HG03571 (cell line): ENCODE data around the gene EXD3.

ENCODE experiments used
- ATAC-seq: cut with Tn5 transposase; IDR thresholded peaks from one replicate; pipeline ENCODE4 v1.9.1; 2021; ENCODE audit not compliant: unreplicated experiment

Gene EXD3

GRCh38 chr9:137367506-137368430 is 55.2 kb downstream of the EXD3 start:
- no peak for ATAC-seq

- ATAC-seq: no peak
These were observed 56.0 kb downstream of the EXD3 start for GRCh38 chr9:137366891-137367381.

- no peak for ATAC-seq
These were observed 56.5 kb downstream of the EXD3 start for GRCh38 chr9:137366445-137366810.

- no peak for ATAC-seq
These were observed 57.2 kb downstream of the EXD3 start for GRCh38 chr9:137365552-137366444.

DNA sequence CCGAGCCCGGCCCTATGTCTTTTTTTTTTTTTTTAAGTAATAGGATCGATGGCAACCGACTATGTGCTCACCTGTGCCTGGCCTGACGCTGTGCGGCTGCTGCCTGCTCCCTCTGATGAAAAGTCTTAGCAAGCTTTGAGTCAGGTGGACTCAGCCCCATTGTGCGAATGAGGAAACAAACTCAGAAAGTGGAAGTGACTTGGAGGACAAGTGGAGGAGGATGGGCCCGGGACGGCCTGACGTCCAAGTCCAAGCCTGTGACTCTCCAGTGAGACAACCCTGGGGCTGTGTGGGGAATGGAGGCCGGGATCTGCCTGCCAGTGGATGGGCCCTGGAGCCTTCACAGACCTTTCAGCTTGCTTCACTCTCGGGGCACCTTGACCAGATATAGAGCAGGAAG is 57.9 kb downstream of the EXD3 start:
- no peak for ATAC-seq

DNA sequence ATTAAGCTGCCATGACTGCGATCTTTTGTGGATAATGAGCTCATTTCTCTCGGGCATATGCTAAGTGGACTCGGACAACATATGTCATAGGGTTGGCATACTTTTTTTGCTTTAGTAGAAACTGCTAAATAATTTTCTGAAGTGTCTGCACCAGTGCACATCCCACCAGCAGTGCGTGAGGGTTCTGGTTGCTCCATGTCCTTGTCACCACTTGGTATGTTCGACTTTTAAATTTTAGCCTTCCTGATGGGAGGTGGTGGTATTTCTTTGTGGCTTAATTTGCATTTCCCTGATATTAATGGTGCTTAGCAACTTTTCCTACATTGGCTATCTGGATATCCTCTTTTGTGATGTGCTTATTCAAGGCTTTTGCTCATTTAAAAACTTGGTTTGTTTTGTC is 63.1 kb downstream of the EXD3 start:
- ATAC-seq: no peak

GRCh38 chr9:137358126-137358525 is 64.8 kb downstream of the EXD3 start:
- ATAC-seq: no peak

GRCh38 chr9:137357166-137357565 is 65.8 kb downstream of the EXD3 start:
- no peak for ATAC-seq

DNA sequence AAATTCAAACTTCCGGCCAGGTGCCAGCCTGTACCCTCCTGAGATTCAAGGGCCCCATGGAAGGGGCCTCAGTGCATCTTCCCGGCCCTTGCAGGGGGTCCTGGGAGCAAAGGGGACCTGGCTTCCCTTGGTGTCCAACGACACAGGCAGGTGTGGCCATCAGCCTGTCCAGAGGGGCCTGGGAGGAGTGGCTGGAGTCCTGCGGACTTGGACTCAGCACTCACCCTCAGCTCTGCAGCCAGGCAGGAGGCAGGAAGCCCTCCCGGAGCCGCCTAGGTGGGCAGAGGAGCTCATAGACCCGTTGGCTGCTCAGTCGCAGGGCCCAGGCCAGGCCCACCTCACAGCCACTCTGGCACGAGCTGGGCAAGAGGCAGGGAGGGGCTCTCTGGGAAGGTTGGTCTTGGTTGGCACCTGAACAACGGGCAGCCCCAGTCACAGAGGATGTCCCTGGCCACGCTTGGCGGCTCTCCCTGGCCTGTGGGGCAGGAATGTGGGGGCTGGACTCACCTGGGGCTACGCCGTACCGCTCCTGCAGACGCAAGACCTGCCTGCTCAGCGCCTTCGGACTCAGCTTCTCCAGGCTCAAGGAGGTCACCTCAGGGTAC is 67.1 kb downstream of the EXD3 start:
- no peak for ATAC-seq

DNA sequence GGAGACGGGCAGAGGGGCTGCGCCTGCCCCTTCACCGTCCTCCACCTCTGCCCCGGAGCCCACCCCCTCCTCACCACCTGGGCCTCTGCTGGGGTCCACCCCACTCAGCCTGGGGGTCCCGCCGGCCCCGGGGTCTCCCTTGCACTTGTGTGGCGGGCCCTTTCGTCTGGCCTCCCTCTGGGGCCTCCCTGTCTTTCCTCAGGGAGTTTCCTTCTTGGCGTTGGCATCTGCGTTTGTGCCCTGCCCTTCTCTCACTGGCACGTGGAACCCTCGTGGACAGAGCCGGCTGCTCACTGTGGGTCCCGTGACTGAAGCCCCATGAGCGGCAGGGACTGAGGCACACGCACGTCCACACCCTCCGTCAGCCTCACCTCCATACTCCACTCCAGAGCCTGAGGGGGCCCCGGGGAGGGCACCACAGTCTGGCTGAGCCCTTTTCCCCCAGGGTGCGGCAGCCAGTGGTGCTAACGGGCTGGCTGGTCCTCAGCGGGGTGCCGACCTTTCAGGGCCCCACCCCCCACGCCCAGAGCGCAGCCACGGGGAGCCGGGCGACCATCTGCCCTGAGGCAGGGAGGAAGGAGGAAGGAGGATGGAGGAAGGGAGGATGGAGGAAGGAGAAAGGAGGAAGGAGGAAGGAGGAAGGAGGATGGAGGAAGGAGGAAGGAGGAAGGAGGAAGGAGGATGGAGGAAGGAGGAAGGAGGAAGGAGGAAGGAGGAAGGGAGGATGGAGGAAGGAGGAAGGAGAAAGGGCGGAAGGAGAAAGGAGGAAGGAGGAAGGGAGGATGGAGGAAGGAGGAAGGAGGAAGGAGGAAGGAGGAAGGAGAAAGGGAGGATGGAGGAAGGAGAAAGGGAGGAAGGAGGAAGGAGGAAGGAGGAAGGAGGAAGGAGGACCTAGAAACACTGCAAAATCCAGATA is 67.9 kb downstream of the EXD3 start:
- no peak for ATAC-seq

DNA sequence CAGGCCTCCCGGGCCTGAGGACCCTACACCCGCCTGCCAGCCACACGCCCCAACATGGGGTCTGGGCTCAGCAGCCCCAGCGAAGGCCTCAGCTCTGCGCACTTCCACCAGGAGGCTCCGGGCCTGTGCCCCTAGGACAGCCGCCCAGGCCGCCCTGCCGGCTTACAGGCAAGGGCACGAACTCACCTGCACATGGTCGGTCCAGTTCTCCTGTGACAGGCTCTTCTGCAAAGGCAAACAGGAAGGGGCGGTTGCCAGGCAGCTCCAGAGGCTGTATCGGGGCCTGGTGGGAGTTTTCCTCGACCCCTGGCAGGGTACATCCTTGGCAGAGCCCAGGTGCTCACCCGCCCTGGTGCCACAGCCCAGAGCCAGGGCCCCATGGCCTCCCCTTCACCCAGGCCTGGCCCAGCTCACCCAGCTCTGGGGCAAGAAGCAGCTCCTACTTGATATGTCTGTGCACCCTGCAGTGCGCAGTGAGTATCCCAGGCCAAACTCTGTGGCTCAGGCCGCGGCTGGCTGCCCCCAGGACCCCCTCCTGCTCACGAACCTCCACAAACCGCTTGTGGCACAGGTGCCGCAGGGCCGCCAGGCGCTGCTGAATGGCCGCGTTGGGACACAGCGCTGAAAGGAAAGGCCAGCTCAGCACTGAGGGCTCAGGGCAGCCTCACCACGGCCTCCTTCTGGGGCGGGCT is 68.7 kb downstream of the EXD3 start:
- no peak for ATAC-seq

GRCh38 chr9:137353223-137354152 is 69.5 kb downstream of the EXD3 start:
- ATAC-seq: no peak

- no peak for ATAC-seq
These were observed 70.3 kb downstream of the EXD3 start for GRCh38 chr9:137352511-137353222.

DNA sequence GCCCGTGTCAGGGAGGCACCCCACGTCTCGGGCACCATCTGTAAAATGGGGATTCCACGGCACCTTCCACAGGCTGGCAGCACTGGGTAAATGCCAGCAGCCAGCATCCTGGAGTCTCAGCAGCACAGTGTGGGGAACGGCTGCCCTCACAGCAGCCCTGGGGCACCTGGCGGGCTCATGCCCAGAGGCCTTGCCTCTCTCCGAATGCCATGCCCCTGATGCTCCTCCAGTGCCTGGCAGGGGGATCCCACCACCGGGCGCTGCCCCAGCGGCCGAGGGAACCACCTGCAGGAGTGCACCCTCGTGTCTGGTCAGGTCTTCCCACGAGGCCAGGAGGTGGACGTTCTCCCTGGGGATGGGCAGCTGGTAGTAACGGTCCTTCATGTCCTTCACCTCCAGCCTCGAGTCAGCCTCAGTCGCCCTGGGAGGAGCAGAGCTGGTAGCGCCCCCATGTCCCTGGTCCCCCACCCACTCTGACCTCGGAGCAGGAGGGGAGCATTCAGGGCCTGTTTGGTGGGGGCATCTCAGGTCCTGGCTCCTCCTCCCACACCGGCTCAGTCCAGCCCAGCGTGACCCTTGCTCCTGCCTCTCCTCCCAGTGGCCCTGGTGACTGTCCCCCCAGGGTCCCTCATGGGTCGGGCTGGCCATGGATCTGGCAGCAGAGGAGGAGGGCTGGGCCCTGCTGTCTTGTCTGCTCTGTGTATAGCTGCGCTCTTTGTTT is 71.0 kb downstream of the EXD3 start:
- no peak for ATAC-seq

DNA sequence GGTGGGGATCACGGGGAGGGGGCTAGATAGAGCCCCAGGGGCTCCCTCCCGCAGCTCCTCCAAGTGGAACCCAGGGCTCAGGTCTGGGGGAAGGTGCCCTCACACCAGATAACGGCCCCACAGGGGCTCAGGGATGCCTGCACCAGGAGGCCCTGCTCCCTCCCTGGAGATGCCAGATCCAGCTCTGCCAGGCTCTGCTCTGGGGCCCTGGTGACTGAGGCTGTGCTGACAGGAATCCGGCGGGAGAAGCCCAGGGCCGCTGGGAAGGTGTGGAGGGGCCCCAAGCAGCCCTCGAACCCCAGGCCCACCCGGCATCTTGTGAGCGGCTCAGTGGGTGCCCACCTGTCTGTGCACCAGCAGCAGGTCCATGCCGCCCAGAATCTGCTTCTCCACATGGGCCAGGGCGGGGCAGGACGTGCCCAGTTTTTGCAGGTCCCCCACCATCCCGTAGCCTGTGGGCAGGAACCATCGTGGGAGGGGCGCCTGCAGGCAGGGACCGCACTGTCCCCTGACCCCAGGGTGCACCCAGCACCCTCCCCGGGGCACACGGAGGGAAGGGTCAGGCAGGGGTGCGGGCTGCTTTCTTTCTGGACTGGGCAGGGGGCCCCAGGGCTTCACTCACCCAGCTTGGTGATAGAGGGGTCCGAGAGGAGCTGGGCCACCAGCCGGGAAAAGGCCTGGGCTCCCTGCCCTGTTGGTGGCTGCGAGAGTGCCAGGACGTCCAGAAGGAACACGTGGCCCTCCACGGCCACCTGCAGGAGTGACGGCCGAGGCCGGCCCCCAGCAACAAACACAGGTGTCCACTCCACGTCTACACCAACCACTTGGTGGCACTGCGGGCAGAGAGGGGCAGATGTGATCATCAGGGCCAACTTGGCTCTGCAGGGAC is 72.0 kb downstream of the EXD3 start:
- no peak for ATAC-seq

GRCh38 chr9:137349471-137350033 is 73.4 kb downstream of the EXD3 start:
- no peak for ATAC-seq
